Adrenal gland (tissue), 12 donors: ENCODE results near the gene SLC9A3. TPM values are rescaled to one million over a fixed set of nuclear protein-coding genes. Genes with fewer than 3 reads are reported as not detected.
A peak's percentile ranks its signal among the peaks of the same experiment; 100 is the strongest.

Source experiments
- DNase-seq, 7 donors: peaks; one replicate each; pipeline ENCODE4 v3.0.0-alpha.2; 2019 to 2020
- H3K27ac ChIP-seq, 5 donors: fragments of 200-600 bp; sonication (generic) in 4 of 5; 1 replicate in 3 of 5; 2 replicates in 2 of 5; pipeline versions ENCODE4 v1.5.1 to v1.8.0; 2016 to 2020; ENCODE audit warnings: mild to moderate bottlenecking in 1 of 5
- H3K27me3 ChIP-seq: fragments of 200-600 bp; 2 replicates; pipeline ENCODE4 v1.8.0; 2021
- H3K36me3 ChIP-seq, 2 donors: fragments of 200-600 bp; replicated peaks in 1 of 2; 1 replicate in 1 of 2; 2 replicates in 1 of 2; pipeline versions ENCODE4 v1.5.1 to v1.8.0; 2018 to 2022
- H3K4me1 ChIP-seq, 2 donors: fragments of 200-600 bp; replicated peaks in 1 of 2; 1 replicate in 1 of 2; 2 replicates in 1 of 2; pipeline versions ENCODE4 v1.5.1 to v1.8.0; 2018 to 2021
- H3K4me3 ChIP-seq, 4 donors: fragments of 200-600 bp; sonication (generic) in 3 of 4; one replicate each; pipeline ENCODE4 v1.5.1; 2016 to 2018
- H3K9me3 ChIP-seq, 3 donors: fragments of 200-600 bp; sonication (generic) in 1 of 3; replicated peaks in 1 of 3; 1 replicate in 2 of 3; 2 replicates in 1 of 3; pipeline versions ENCODE4 v1.5.1 to v1.8.0; 2016 to 2021
- POLR2A ChIP-seq, 2 donors: fragments of 450-650 bp; IDR thresholded peaks; one replicate each; pipeline ENCODE4 v1.6.1; 2017; ENCODE audit warnings: antibody characterized with exemption in 2 of 2, mild to moderate bottlenecking in 2 of 2, moderate library complexity in 1 of 2
- WGBS, 4 donors: extraction: QIAGEN DNeasy Blood & Tissue Kit in 2 of 4; methylation state at CpG; one replicate each; pipeline versions ENCODE4 v1.1.5 to v1.1.7; 2013 to 2017; 5-methylcytosine and 5-hydroxymethylcytosine counted together
- intact Hi-C, 2 donors: fragments of 100-400 bp; cut with DNase I; formaldehyde crosslinking; loops; one replicate each; pipeline versions ENCODE4 v1.14.1 to v1.15.0; 2022 to 2023
- polyA plus RNA-seq, 3 donors: library from polyadenylated mRNA; stranded (reverse); fragments of 200-250 nt in 2 of 3; fragments of 350-450 nt in 1 of 3; fragmentation: Illumina TruSeq in 1 of 3; extraction: RNeasy Lipid Tissue Mini Kit (QIAGEN cat#74804) in 1 of 3; gene quantifications; one replicate each; pipeline ENCODE4 v1.2.3, GENCODE V29; 2013 to 2014
- total RNA-seq, 9 donors: library from RNA; depleted of rRNA in 4 of 9; stranded (reverse); fragments of >200 nt in 4 of 9; fragments of 120-200 nt in 1 of 9; fragmentation: NEBNext Ultra II Directional in 1 of 9; extraction: Animal tissue kit (Norgen Biotek cat#: 25700) in 1 of 9; gene quantifications; one replicate each; pipeline versions ENCODE4 v1.1.0 to v1.2.4, GENCODE V29; 2013 to 2023
- TF ChIP-seq, protein P1 (sequence below), 6 experiments: fragments of 450-650 bp in 4 of 6; fragments of 200-600 bp in 2 of 6; sonication (generic) in 1 of 6; IDR thresholded peaks; 1 replicate in 5 of 6; 2 replicates in 1 of 6; pipeline versions ENCODE4 v1.5.1 to v1.8.0; 2016 to 2021; ENCODE audit warnings: antibody characterized with exemption in 6 of 6, mild to moderate bottlenecking in 2 of 6, moderate library complexity in 1 of 6
- donor health status: healthy with polysubstance abuse.
- donor health status: Bipolar disorder and iron deficiency.
- donor health status: DM: yes; HTN: yes; CAD: no.
- donor health status: DM: no; HTN: no; CAD: no.
- donor health status: DM: no; HTN: no; CAD: no.
- donor health status: DM: yes; HTN: yes; CAD: no.

SLC9A3 gene
- total and polyA plus RNA-seq, 12 donors: 0.83 to 5.5 (median 1.7) TPM

DNA sequence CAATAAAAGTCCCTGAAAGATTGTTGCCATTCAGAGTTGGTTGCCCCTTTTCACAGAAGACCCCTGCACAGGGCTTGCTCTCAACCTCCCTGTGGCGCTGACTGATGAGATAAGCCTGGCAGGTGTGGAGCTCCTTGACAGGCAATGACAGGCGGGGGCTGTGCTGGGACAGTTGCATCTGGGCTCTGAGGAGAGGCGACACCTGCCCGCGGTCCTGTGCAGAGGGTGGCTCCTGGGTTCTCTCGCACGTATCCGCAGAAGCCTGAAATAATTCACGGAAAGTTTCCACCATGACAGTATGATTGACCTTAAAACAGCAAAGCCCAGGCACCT is 101.0 kb downstream of the SLC9A3 start:
- Histone ChIP-seq H3K4me3 (no peak overlapping the region), H3K27ac (no peak overlapping the region), H3K4me1 (no peaks in the 10 kb centered on the region), H3K36me3 (no peaks in the 10 kb centered on the region), H3K27me3 (no peaks in the 10 kb centered on the region), H3K9me3 (no peaks in the 10 kb centered on the region)
- WGBS, 4 donors: 79 to 93% (median 88%) methylated on average over 8 to 9 of the region's 9 CpGs
- no peak for TF ChIP-seq POLR2A (IDR thresholded peaks at IDR 0.05)
- TF ChIP-seq, protein P1, sequence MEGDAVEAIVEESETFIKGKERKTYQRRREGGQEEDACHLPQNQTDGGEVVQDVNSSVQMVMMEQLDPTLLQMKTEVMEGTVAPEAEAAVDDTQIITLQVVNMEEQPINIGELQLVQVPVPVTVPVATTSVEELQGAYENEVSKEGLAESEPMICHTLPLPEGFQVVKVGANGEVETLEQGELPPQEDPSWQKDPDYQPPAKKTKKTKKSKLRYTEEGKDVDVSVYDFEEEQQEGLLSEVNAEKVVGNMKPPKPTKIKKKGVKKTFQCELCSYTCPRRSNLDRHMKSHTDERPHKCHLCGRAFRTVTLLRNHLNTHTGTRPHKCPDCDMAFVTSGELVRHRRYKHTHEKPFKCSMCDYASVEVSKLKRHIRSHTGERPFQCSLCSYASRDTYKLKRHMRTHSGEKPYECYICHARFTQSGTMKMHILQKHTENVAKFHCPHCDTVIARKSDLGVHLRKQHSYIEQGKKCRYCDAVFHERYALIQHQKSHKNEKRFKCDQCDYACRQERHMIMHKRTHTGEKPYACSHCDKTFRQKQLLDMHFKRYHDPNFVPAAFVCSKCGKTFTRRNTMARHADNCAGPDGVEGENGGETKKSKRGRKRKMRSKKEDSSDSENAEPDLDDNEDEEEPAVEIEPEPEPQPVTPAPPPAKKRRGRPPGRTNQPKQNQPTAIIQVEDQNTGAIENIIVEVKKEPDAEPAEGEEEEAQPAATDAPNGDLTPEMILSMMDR (IDR thresholded peaks at IDR 0.05): no peak
- intact Hi-C loops: no loop called here
- peak in 1 of 7 donors; percentile 5 for DNase-seq

DNA sequence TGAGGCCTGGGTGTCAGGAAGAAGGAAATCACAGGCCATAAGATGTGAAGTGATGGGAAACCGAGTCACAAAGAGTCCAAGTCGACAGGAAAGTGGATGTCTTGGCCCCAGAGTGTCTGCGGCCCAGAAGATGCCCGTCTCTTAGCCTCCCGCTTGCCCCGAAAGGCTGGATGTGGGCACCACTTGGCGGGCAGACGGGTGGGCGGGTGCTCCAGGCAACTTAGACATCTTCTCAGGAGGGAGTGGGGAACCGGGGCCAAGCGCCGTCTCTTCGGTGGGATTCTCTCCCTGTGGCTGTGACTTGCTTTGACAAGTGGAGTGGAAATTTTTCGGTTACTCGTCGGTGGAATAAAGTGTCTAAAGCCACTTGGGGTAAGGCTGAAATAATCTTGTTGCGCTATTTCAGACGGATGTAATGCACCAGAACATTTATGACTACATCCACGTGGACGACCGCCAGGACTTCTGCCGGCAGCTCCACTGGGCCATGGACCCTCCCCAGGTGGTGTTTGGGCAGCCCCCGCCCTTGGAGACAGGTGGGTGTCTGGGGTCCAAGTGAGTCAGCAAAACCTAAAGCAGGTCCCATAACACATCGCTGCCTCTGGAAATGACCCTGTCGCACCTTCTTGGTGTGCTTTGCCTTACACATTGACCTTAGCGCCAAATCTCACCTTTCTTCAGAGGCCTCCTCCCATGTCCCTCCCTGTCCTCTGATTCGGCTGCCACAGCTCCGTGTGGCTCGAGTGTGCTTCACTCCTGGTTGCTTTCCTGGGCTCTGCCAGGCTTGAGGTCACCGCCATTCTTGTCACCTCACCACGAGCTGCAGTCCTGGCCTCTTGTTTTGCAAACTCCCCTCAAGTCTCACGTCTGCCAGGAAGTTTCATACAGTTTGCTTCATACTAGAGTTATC is 101.7 kb downstream of the SLC9A3 start:
- H3K9me3 ChIP-seq: no peaks in the 10 kb centered on the region
- no peak overlapping the region for H3K4me3 ChIP-seq
- no peaks in the 10 kb centered on the region for H3K36me3 ChIP-seq
- intact Hi-C loops: no loop called here
- DNase-seq: peak in 1 of 7 donors; percentile 5
- 86 to 90% (median 90%) methylated on average over 32 of the region's 32 CpGs for WGBS, 4 donors
- TF ChIP-seq POLR2A (IDR thresholded peaks at IDR 0.05): no peak
- TF ChIP-seq, protein P1 (IDR thresholded peaks at IDR 0.05): no peak
- H3K27ac ChIP-seq: no peak overlapping the region
- H3K27me3 ChIP-seq: no peaks in the 10 kb centered on the region
- no peaks in the 10 kb centered on the region for H3K4me1 ChIP-seq

DNA sequence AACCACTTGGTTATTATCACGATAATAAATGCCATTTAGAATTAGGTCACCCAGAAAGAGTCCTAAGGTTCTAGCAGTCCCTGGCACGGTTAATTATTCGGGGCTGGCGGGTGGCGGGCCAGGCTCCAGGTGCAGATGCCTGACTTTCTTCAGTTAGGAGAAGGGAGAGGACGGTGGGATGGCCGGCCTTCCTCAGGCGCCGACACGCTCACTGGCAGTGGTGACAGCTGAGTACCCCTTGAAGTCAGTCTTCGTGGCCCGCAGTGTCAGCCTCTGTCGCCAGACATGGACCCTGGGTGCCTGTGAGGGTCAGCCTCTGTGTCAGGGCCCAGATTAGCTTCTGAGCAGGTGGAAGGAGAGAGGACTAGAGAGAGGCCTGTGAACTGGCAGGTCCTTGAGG is 102.3 kb downstream of the SLC9A3 start:
- DNase-seq: no peak
- intact Hi-C loops: no loop called here

DNA sequence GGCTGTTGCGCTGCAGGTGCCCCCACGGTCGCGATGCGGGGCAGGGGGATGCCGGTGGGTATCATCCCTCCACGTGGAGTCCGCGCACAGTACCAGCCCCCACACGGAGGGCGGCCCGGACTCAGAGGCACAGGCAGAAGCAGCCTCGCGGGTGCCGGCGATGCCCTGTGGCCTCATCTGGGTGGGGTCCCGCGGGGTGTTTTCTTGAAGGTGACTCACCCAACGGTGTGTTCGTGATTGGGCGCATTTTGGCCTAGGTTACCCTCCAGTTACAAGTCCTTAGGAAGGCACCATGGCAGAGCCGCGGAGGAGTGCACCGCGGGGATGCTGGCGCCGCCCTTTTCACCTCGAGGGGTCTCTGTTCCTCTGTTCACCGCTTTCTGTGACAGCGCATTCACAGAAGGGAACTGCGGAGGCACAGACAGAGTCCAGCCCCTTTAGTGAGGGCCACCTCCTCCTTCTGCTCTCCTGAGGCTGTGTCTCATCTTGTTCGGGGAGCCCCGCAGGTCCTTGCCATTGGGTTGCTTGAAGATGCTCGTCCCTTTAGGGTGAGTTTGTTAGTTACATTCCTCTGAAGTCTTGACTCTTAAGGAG is 102.9 kb downstream of the SLC9A3 start:
- TF ChIP-seq, protein P1 (IDR thresholded peaks at IDR 0.05): no peak
- TF ChIP-seq POLR2A (IDR thresholded peaks at IDR 0.05): no peak
- H3K4me3 ChIP-seq: no peak overlapping the region
- no peak for DNase-seq
- no peaks in the 10 kb centered on the region for H3K9me3 ChIP-seq
- no peak overlapping the region for H3K27ac ChIP-seq
- intact Hi-C loops: no loop called here
- H3K36me3 ChIP-seq: no peaks in the 10 kb centered on the region
- H3K27me3 ChIP-seq: no peaks in the 10 kb centered on the region
- WGBS, 4 donors: 84 to 92% (median 90%) methylated on average over 23 to 34 of the region's 34 CpGs
- no peaks in the 10 kb centered on the region for H3K4me1 ChIP-seq

More for the DNA sequence above, 102.3 kb downstream of the SLC9A3 start:
- Histone ChIP-seq H3K36me3 (no peaks in the 10 kb centered on the region), H3K9me3 (no peaks in the 10 kb centered on the region), H3K27me3 (no peaks in the 10 kb centered on the region), H3K4me1 (no peaks in the 10 kb centered on the region), H3K4me3 (no peak overlapping the region), H3K27ac (no peak overlapping the region)
- TF ChIP-seq, protein P1 (IDR thresholded peaks at IDR 0.05): no peak
- TF ChIP-seq POLR2A (IDR thresholded peaks at IDR 0.05): no peak
- 85 to 95% (median 93%) methylated on average over 12 to 13 of the region's 13 CpGs for WGBS, 4 donors
